OCI-LY1 (cell line): ENCODE results near the gene FAM89A.

ENCODE experiments used
- CTCF ChIP-seq: fragments of 200-600 bp; sonication (generic), shearing (Covaris generic); IDR thresholded peaks from 2 replicates; pipeline ENCODE4 v1.5.1; 2017; ENCODE audit warnings: mild to moderate bottlenecking, antibody characterized with exemption, low read length, moderate library complexity, mixed read lengths
- EZH2 ChIP-seq: fragments of 200-600 bp; sonication (generic), shearing (Covaris generic); IDR thresholded peaks from 2 replicates; pipeline ENCODE4 v1.8.0; 2017; ENCODE audit warnings: borderline replicate concordance, mixed run types, mild to moderate bottlenecking, antibody characterized with exemption, low read length, moderate library complexity, mixed read lengths

- no peak for TF ChIP-seq CTCF
- no peak for TF ChIP-seq EZH2
Measured at GRCh38 chr1:231020816-231021215, 19.2 kb downstream of the FAM89A start.
